Measurements from ENCODE around the gene ISL2.

DNA sequence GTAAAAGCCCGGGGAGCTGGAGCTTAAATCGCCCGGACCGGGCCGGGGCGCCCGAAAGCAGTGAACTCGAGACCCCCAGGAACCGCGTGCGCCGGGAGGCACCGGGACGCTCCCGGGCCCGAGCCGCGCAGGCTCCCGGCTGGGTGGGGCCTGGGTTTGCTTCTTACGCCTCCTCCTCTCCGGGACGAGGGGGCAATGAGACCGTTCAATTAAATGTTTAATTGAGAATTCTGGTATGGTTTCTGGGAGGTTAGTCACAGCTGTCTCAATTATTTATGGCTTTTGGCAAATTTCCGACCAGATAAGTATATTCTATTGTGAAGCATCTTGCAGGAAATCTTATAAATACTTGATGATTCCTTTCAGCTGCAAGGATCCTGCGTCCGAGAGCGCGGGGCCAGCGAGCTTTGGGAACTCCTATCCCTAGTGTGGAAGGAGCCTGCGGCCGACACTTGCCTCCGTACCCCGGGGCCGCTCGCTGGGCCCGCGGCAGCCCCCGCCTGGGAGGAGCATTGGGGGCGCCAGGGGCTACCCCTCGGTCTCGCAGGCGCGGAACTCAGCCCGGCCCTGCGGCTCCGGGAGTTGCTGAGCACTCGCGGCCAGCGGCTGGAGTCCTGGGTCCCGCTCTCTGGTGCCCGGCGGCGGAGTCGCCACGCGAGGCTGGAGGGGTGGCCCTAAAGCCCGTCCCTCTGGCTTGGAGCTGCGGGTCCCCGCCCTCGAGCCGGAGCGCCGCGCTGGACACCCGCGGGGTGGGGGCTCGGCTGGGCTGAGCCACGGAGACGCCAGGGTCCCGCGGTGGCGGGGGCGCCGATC, 10.3 kb downstream of the ISL2 start:
- TF ChIP-seq SUZ12 (IDR thresholded peaks at IDR 0.05; ENCODE audit: extremely low read depth, insufficient read depth, insufficient read length) (peak; percentile 58), ZNF274 (IDR thresholded peaks at IDR 0.05; ENCODE audit: low read depth, low read length) (no peak), YY1 (IDR thresholded peaks at IDR 0.05; ENCODE audit: insufficient read depth, insufficient read length) (no peak)
